ENCODE measurements around the gene PTCHD1.

DNA sequence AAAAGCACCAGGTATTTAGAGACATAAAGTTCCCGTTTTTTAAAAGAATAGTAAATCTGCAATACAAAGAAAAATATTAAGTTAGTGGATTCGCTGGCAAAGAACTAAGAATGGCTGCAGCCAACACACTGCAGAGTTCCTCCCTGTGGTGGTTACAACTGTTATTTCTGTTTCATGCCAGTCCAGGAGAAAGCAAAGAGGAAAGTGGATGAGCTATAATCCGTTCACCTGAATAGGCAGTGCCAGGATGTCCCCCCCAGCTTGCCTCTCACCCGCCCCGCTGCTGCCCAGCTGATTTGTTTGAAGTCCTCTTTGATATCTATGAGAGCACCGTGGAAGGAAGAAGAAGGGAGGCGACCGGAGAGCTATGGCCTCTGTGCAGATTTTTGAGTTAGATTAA, 63.9 kb downstream of the PTCHD1 start:
- TF ChIP-seq, protein P1, sequence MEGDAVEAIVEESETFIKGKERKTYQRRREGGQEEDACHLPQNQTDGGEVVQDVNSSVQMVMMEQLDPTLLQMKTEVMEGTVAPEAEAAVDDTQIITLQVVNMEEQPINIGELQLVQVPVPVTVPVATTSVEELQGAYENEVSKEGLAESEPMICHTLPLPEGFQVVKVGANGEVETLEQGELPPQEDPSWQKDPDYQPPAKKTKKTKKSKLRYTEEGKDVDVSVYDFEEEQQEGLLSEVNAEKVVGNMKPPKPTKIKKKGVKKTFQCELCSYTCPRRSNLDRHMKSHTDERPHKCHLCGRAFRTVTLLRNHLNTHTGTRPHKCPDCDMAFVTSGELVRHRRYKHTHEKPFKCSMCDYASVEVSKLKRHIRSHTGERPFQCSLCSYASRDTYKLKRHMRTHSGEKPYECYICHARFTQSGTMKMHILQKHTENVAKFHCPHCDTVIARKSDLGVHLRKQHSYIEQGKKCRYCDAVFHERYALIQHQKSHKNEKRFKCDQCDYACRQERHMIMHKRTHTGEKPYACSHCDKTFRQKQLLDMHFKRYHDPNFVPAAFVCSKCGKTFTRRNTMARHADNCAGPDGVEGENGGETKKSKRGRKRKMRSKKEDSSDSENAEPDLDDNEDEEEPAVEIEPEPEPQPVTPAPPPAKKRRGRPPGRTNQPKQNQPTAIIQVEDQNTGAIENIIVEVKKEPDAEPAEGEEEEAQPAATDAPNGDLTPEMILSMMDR (IDR thresholded peaks at IDR 0.05), result no peak
- TF ChIP-seq POLR2A (IDR thresholded peaks at IDR 0.05), result no peak

All from Peyer's patch (tissue), 4 donors.